ENCODE measurements around the gene ASPG. TPM values are rescaled to one million over a fixed set of nuclear protein-coding genes. Genes with fewer than 3 reads are reported as not detected.
A peak's percentile ranks its signal among the peaks of the same experiment; 100 is the strongest.

ASPG gene
- total and polyA plus RNA-seq, 2 of the 13 experiments (the other 11 are each of a cell fraction or from before 2014, with no cell fraction given): not detected

DNA sequence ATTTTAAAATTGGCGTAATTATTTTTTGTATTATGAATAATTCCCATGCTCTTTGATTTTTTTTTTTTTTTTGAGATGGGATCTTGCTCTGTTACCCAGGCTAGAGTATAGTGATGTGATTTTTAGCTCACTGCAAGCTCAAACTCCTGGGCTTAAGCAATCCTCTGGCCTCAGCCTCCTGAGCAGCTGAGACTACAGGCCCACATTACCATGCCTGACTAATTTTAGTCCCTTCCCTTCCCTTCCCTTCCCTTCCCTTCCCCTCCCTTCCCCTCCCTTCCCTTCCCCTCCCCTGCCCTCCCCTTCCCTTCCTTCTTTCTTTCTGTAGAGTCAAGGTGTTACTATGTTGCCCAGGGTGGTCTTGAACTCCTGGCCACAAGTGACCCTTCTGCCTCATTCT lies 43.5 kb downstream of the ASPG start (continued):
- TF ChIP-seq, protein P1, sequence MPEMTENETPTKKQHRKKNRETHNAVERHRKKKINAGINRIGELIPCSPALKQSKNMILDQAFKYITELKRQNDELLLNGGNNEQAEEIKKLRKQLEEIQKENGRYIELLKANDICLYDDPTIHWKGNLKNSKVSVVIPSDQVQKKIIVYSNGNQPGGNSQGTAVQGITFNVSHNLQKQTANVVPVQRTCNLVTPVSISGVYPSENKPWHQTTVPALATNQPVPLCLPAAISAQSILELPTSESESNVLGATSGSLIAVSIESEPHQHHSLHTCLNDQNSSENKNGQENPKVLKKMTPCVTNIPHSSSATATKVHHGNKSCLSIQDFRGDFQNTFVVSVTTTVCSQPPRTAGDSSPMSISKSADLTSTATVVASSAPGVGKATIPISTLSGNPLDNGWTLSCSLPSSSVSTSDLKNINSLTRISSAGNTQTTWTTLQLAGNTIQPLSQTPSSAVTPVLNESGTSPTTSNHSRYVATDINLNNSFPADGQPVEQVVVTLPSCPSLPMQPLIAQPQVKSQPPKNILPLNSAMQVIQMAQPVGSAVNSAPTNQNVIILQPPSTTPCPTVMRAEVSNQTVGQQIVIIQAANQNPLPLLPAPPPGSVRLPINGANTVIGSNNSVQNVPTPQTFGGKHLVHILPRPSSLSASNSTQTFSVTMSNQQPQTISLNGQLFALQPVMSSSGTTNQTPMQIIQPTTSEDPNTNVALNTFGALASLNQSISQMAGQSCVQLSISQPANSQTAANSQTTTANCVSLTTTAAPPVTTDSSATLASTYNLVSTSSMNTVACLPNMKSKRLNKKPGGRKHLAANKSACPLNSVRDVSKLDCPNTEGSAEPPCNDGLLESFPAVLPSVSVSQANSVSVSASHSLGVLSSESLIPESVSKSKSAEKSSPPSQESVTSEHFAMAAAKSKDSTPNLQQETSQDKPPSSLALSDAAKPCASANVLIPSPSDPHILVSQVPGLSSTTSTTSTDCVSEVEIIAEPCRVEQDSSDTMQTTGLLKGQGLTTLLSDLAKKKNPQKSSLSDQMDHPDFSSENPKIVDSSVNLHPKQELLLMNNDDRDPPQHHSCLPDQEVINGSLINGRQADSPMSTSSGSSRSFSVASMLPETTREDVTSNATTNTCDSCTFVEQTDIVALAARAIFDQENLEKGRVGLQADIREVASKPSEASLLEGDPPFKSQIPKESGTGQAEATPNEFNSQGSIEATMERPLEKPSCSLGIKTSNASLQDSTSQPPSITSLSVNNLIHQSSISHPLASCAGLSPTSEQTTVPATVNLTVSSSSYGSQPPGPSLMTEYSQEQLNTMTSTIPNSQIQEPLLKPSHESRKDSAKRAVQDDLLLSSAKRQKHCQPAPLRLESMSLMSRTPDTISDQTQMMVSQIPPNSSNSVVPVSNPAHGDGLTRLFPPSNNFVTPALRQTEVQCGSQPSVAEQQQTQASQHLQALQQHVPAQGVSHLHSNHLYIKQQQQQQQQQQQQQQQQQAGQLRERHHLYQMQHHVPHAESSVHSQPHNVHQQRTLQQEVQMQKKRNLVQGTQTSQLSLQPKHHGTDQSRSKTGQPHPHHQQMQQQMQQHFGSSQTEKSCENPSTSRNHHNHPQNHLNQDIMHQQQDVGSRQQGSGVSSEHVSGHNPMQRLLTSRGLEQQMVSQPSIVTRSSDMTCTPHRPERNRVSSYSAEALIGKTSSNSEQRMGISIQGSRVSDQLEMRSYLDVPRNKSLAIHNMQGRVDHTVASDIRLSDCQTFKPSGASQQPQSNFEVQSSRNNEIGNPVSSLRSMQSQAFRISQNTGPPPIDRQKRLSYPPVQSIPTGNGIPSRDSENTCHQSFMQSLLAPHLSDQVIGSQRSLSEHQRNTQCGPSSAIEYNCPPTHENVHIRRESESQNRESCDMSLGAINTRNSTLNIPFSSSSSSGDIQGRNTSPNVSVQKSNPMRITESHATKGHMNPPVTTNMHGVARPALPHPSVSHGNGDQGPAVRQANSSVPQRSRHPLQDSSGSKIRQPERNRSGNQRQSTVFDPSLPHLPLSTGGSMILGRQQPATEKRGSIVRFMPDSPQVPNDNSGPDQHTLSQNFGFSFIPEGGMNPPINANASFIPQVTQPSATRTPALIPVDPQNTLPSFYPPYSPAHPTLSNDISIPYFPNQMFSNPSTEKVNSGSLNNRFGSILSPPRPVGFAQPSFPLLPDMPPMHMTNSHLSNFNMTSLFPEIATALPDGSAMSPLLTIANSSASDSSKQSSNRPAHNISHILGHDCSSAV (CRISPR knock-in tag; IDR thresholded peaks at IDR 0.05; ENCODE audit: borderline replicate concordance): no peak

GRCh38 chr14:104129556-104129955 lies 44.1 kb downstream of the ASPG start:
- no TSS peak for BruUV-seq (replicated peaks)
- Histone ChIP-seq H3K79me2 (ENCODE audit: insufficient read depth, low read length) (no peaks in the 10 kb centered on the region), H2AFZ (ENCODE audit: low read length) (no peak overlapping the region), H3K9ac (ENCODE audit: insufficient read depth, low read depth, low read length) (no peak overlapping the region), H3K27me3 (ENCODE audit: control insufficient read depth in 1 of 2, insufficient read depth in 2 of 2, low read length in 2 of 2) (peaks cover 0 to 6% of the 10 kb centered on the region in 2 experiments; a peak in 2 of 5 replicates), H3K4me1 (ENCODE audit: insufficient read depth, low read length) (no peaks in the 10 kb centered on the region), H4K20me1 (ENCODE audit: insufficient read depth, low read length) (no peaks in the 10 kb centered on the region), H3K4me3 (replicated peaks in 1 of 3; ENCODE audit: insufficient read depth in 1 of 3, low read depth in 2 of 3, low read length in 3 of 3) (no peak overlapping the region), H3K36me3 (replicated peaks in 1 of 2; ENCODE audit: control insufficient read depth in 1 of 2, insufficient read depth in 2 of 2, low read length in 2 of 2) (no peaks in the 10 kb centered on the region), H3K27ac (ENCODE audit: extremely low read length, insufficient read depth, low read length) (no peak overlapping the region), H3K9me3 (ENCODE audit: low read length) (peaks cover 16% of the 10 kb centered on the region), H3K4me2 (ENCODE audit: low read depth, low read length) (no peak overlapping the region)
- intact Hi-C loops (cut with micrococcal nuclease; ENCODE audit: unreplicated experiment): no loop called here
- no peak for DNase-seq (ENCODE audit: low spot score)
- in situ Hi-C loops (cut with HindIII; ENCODE audit: extremely low pct_ligation_motif_present, low pct_unique_long_range_greater_than_20kb): no loop called here
- POLR2A ChIA-PET: no interaction called here
- CTCF ChIA-PET (ENCODE audit: low intra/inter-chr PET ratio, low total read pairs): interaction anchor here (2.9 kb wide), 1 partner anchor 51 kb away, joined by 37 read pairs; no protein-coding TSS in a partner anchor
- no peak for ATAC-seq
- 0% methylated on average over 1 of the region's 1 CpG for WGBS (ENCODE audit: low lambda C conversion rate)
- TF ChIP-seq ZFP1 (CRISPR knock-in tag; IDR thresholded peaks at IDR 0.05): peak; percentile 83; the same call in 1 of the 2 replicates
- TF ChIP-seq ZNF790 (CRISPR knock-in tag; IDR thresholded peaks at IDR 0.05; ENCODE audit: borderline replicate concordance): no peak
- no peak for FAIRE-seq

Data from HepG2 (cell line).